Measurements from ENCODE around the gene SOHLH1.

DNA sequence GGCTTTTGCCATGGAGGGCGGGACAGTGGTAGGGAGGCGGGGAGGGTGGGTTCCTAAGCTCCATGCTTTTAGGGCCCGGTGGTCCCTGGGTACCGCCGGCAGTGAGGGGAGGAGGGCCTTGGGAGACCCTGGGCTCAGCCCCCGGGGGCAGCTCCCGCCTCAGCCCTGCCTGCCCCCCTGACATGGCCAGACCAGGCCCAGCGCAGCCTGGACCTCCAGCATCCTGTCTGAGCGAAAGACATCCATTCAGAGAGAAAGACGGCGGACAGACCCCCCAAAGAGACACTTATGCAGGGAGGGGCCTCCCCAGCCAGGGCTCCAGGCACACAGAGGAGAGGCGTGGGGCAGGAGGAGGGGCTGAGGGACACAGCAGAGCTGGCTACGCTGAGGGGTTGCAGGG is 48.0 kb upstream of the SOHLH1 start:
- TF ChIP-seq ZNF274 (IDR thresholded peaks at IDR 0.05; ENCODE audit: low read depth, low read length) = no peak
- TF ChIP-seq YY1 (IDR thresholded peaks at IDR 0.05; ENCODE audit: insufficient read depth, insufficient read length) = no peak

All from NT2/D1 (cell line).